Esophagus muscularis mucosa (tissue), 4 donors: ENCODE measurements around the gene ROMO1. TPM values are rescaled to one million over a fixed set of nuclear protein-coding genes. Genes with fewer than 3 reads are reported as not detected.

Experiments
- DNase-seq: peaks from one replicate; pipeline ENCODE4 v3.0.0-alpha.2; 2017; ENCODE audit errors: extremely low spot score
- H3K27ac ChIP-seq, 4 donors: fragments of 200-600 bp; sonication (generic); replicated peaks in 1 of 4; 1 replicate in 3 of 4; 2 replicates in 1 of 4; pipeline ENCODE4 v1.5.1; 2016 to 2019; ENCODE audit warnings: mild to moderate bottlenecking in 1 of 4
- H3K27me3 ChIP-seq, 4 donors: fragments of 200-600 bp; sonication (generic); one replicate each; pipeline versions ENCODE4 v1.5.1 to v1.6.0; 2016 to 2019
- H3K36me3 ChIP-seq, 4 donors: fragments of 200-600 bp; sonication (generic); one replicate each; pipeline ENCODE4 v1.5.1; 2016 to 2019
- H3K4me1 ChIP-seq, 4 donors: fragments of 200-600 bp; sonication (generic); one replicate each; pipeline ENCODE4 v1.5.1; 2016 to 2019
- H3K4me3 ChIP-seq, 4 donors: fragments of 200-600 bp; sonication (generic); 1 replicate in 2 of 4; 2 replicates in 2 of 4; pipeline ENCODE4 v1.5.1; 2016 to 2019; ENCODE audit warnings: mild to moderate bottlenecking in 4 of 4, moderate library complexity in 1 of 4
- H3K9me3 ChIP-seq, 4 donors: fragments of 200-600 bp; sonication (generic); 1 replicate in 3 of 4; 2 replicates in 1 of 4; pipeline ENCODE4 v1.5.1; 2016 to 2019
- CTCF ChIP-seq, 3 experiments: fragments of 200-600 bp in 2 of 3; fragments of 450-650 bp in 1 of 3; sonication (generic) in 2 of 3; IDR thresholded peaks; one replicate each; pipeline ENCODE4 v1.5.1; 2017 to 2019; ENCODE audit warnings: antibody characterized with exemption in 3 of 3, mild to moderate bottlenecking in 2 of 3, moderate library complexity in 1 of 3
- EP300 ChIP-seq: sonication (generic); formaldehyde crosslinking; IDR thresholded peaks from one replicate; pipeline ENCODE4 v1.6.1; 2017; ENCODE audit warnings: antibody characterized with exemption
- POLR2A ChIP-seq: fragments of 450-650 bp; IDR thresholded peaks from one replicate; pipeline ENCODE4 v1.6.1; 2017; ENCODE audit warnings: antibody characterized with exemption, moderate library complexity, mild to moderate bottlenecking, low read depth
- POLR2AphosphoS5 ChIP-seq, 2 donors: sonication (generic); formaldehyde crosslinking; IDR thresholded peaks; one replicate each; pipeline ENCODE4 v1.6.1; 2017; ENCODE audit warnings: antibody characterized with exemption in 2 of 2
- WGBS: methylation state at CpG from one replicate; pipeline ENCODE4 v1.1.5; 2018; 5-methylcytosine and 5-hydroxymethylcytosine counted together
- intact Hi-C: fragments of 100-400 bp; cut with DNase I; formaldehyde crosslinking; loops from one replicate; pipeline ENCODE4 v1.15.1; 2023
- total RNA-seq, 4 donors: library from RNA; depleted of rRNA; stranded (reverse); fragments of >200 nt; gene quantifications; one replicate each; pipeline versions ENCODE4 v1.1.0 to v1.2.1, GENCODE V29; 2016

ROMO1 gene
- total RNA-seq, 4 donors from 2014 or later: 159 to 360 (median 263) TPM

- intact Hi-C loops: loop anchor here (10.0 kb wide), 1 partner anchor 176 kb away; no protein-coding TSS in a partner anchor
- no peaks in the 10 kb centered on the region for H3K27me3 ChIP-seq
- 42% methylated on average over 1 of the region's 1 CpG for WGBS
- no peak overlapping the region for H3K27ac ChIP-seq
- no peak for DNase-seq
- H3K4me1 ChIP-seq: peaks cover 16 to 42% (median 41%) of the 10 kb centered on the region in 4 donors
- H3K4me3 ChIP-seq: no peak overlapping the region
- TF ChIP-seq CTCF (IDR thresholded peaks at IDR 0.05) (no peak), EP300 (no peak), POLR2AphosphoS5 (IDR thresholded peaks at IDR 0.05) (no peak), POLR2A (no peak)
- peaks cover 41 to 99% (median 86%) of the 10 kb centered on the region in 4 donors for H3K36me3 ChIP-seq
- H3K9me3 ChIP-seq: no peaks in the 10 kb centered on the region
Observed at GRCh38 chr20:35708502-35708901, 9.3 kb downstream of the ROMO1 start.

- peak overlapping the region in 2 of 4 donors; percentile 1 to 28 for H3K27ac ChIP-seq
- H3K27me3 ChIP-seq: no peaks in the 10 kb centered on the region
- WGBS: 80% methylated on average over 1 of the region's 1 CpG
- H3K36me3 ChIP-seq: peaks cover 41 to 99% (median 86%) of the 10 kb centered on the region in 4 donors
- no peaks in the 10 kb centered on the region for H3K9me3 ChIP-seq
- no peak for DNase-seq
- peaks cover 16 to 46% (median 45%) of the 10 kb centered on the region in 4 donors for H3K4me1 ChIP-seq
- no peak for TF ChIP-seq CTCF (IDR thresholded peaks at IDR 0.05)
- TF ChIP-seq POLR2AphosphoS5 (IDR thresholded peaks at IDR 0.05): peak in 1 of 2 donors; percentile 28
- TF ChIP-seq EP300: no peak
- no peak for TF ChIP-seq POLR2A
- no peak overlapping the region for H3K4me3 ChIP-seq
- intact Hi-C loops: loop anchor here (10.0 kb wide), 1 partner anchor 176 kb away; no protein-coding TSS in a partner anchor
Observed at GRCh38 chr20:35709259-35709658, 10.1 kb downstream of the ROMO1 start.

GRCh38 chr20:35710039-35710438 lies 10.8 kb downstream of the ROMO1 start:
- intact Hi-C loops: no loop called here
- Histone ChIP-seq H3K4me1 (peaks cover 16 to 51% (median 49%) of the 10 kb centered on the region in 4 donors), H3K27ac (no peak overlapping the region), H3K36me3 (peaks cover 40 to 99% (median 86%) of the 10 kb centered on the region in 4 donors), H3K9me3 (no peaks in the 10 kb centered on the region), H3K4me3 (no peak overlapping the region), H3K27me3 (no peaks in the 10 kb centered on the region)
- no peak for TF ChIP-seq POLR2AphosphoS5 (IDR thresholded peaks at IDR 0.05)
- no peak for TF ChIP-seq EP300
- no peak for DNase-seq

- no peaks in the 10 kb centered on the region for H3K9me3 ChIP-seq
- H3K36me3 ChIP-seq: peaks cover 40 to 99% (median 86%) of the 10 kb centered on the region in 4 donors
- peaks cover 16 to 58% (median 48%) of the 10 kb centered on the region in 4 donors for H3K4me1 ChIP-seq
- no peak overlapping the region for H3K4me3 ChIP-seq
- H3K27ac ChIP-seq: no peak overlapping the region
- no peaks in the 10 kb centered on the region for H3K27me3 ChIP-seq
- WGBS: 64% methylated on average over 6 of the region's 6 CpGs
- DNase-seq: no peak
- intact Hi-C loops: no loop called here
- TF ChIP-seq POLR2AphosphoS5 (IDR thresholded peaks at IDR 0.05) (no peak), CTCF (IDR thresholded peaks at IDR 0.05) (no peak), POLR2A (no peak), EP300 (no peak)
Observed at GRCh38 chr20:35710884-35711587, 11.8 kb downstream of the ROMO1 start.

- Histone ChIP-seq H3K9me3 (no peaks in the 10 kb centered on the region), H3K27ac (peak overlapping the region in 2 of 4 donors; percentile 3 to 15), H3K36me3 (peaks cover 42 to 99% (median 86%) of the 10 kb centered on the region in 4 donors), H3K4me1 (peaks cover 16 to 58% (median 52%) of the 10 kb centered on the region in 4 donors), H3K27me3 (no peaks in the 10 kb centered on the region), H3K4me3 (no peak overlapping the region)
- DNase-seq: no peak
- WGBS: 64% methylated on average over 6 of the region's 6 CpGs
- TF ChIP-seq CTCF (IDR thresholded peaks at IDR 0.05) (no peak), EP300 (no peak)
- intact Hi-C loops: no loop called here
Observed at GRCh38 chr20:35711588-35712209, 12.5 kb downstream of the ROMO1 start.
